T-helper 2 cell treated with Interferon-gamma antibody and Interleukin-4, amounts not matched to agents 100 ng/mL and 5 ng/mL, for 36 hours (primary cell): ENCODE data around the gene SAXO2. TPM values are rescaled to one million over a fixed set of nuclear protein-coding genes. Genes with fewer than 3 reads are reported as not detected.
"Not testable (repeated sequence)": the region's sequence is repeated elsewhere in the genome, so short reads cannot be mapped to it uniquely, and the experiment has no call there.

Experiments used
- intact Hi-C: fragments of 100-400 bp; cut with micrococcal nuclease; formaldehyde crosslinking; loops from one replicate; pipeline ENCODE4 v1.15.1; 2023
- total RNA-seq: library from RNA; stranded (reverse); gene quantifications from 2 replicates; pipeline ENCODE4 v1.2.3, GENCODE V29; 2022

Gene SAXO2
- 0.68 and 1.2 TPM in 2 replicates for total RNA-seq

GRCh38 chr15:82262422-82263026 is at the start of gene SAXO2, which contains the start of gene EFL1:
Gene SAXO2, plus strand, starts transcription at chr15:82262818. Its CDS starts 62 bp downstream, at chr15:82262880.
Gene EFL1, minus strand, starts transcription at chr15:82262734. Its CDS starts 956 bp downstream, at chr15:82261778.
- intact Hi-C loops, result loop anchor here (2.0 to 10.0 kb wide), 3 partner anchors 216 to 940 kb away; partner anchors contain the start of genes C15orf40, MEX3B and STARD5

GRCh38 chr15:82216092-82216491 is 46.5 kb upstream of the SAXO2 start:
- intact Hi-C loops, result not testable (repeated sequence)

- intact Hi-C loops, result not testable (repeated sequence)
Measured at GRCh38 chr15:82221535-82221934, 41.1 kb upstream of the SAXO2 start.

- intact Hi-C loops, result no loop called here
Measured at GRCh38 chr15:82228750-82229149, 33.9 kb upstream of the SAXO2 start.

- intact Hi-C loops, result no loop called here
Measured at GRCh38 chr15:82231233-82231632, 31.4 kb upstream of the SAXO2 start.

- intact Hi-C loops, result no loop called here
Measured at GRCh38 chr15:82231842-82232241, 30.8 kb upstream of the SAXO2 start.

- intact Hi-C loops, result not testable (repeated sequence)
Measured at GRCh38 chr15:82237944-82238534, 24.6 kb upstream of the SAXO2 start.

- intact Hi-C loops, result no loop called here
Measured at GRCh38 chr15:82239685-82240391, 22.8 kb upstream of the SAXO2 start.

- intact Hi-C loops, result not testable (repeated sequence)
Measured at GRCh38 chr15:82241836-82242499, 20.6 kb upstream of the SAXO2 start.

GRCh38 chr15:82243644-82244043 is 19.0 kb upstream of the SAXO2 start:
- intact Hi-C loops, result not testable (repeated sequence)

GRCh38 chr15:82245956-82246355 is 16.7 kb upstream of the SAXO2 start:
- intact Hi-C loops, result not testable (repeated sequence)

- intact Hi-C loops, result not testable (repeated sequence)
Measured at GRCh38 chr15:82248261-82248660, 14.4 kb upstream of the SAXO2 start.

GRCh38 chr15:82261566-82262421 is 824 bp upstream of the SAXO2 start:
- intact Hi-C loops, result loop anchor here (2.0 to 10.0 kb wide), 3 partner anchors 215 to 939 kb away; partner anchors contain the start of genes C15orf40, MEX3B and STARD5

- intact Hi-C loops, result loop anchor here (2.0 to 10.0 kb wide), 3 partner anchors 217 to 941 kb away; partner anchors contain the start of genes C15orf40, MEX3B and STARD5
Measured at GRCh38 chr15:82263350-82263749, 732 bp downstream of the SAXO2 start.

GRCh38 chr15:82267137-82267536 is 4.5 kb downstream of the SAXO2 start:
- intact Hi-C loops, result loop anchor here (10.0 kb wide), 1 partner anchor 748 kb away; the partner anchor contains the start of gene C15orf40

GRCh38 chr15:82268454-82268853 is 5.8 kb downstream of the SAXO2 start:
- intact Hi-C loops, result loop anchor here (10.0 kb wide), 1 partner anchor 746 kb away; the partner anchor contains the start of gene C15orf40

- intact Hi-C loops, result no loop called here
Measured at GRCh38 chr15:82272154-82272553, 9.5 kb downstream of the SAXO2 start.

- intact Hi-C loops, result no loop called here
Measured at GRCh38 chr15:82275410-82275809, 12.8 kb downstream of the SAXO2 start.

- intact Hi-C loops, result not testable (repeated sequence)
Measured at GRCh38 chr15:82281276-82281675, 18.7 kb downstream of the SAXO2 start.

GRCh38 chr15:82282386-82282785 is 19.8 kb downstream of the SAXO2 start:
- intact Hi-C loops, result not testable (repeated sequence)
